SH-SY5Y (cell line): Measurements from ENCODE around the gene CREB3.

Source experiments
- GATA2 ChIP-seq: IDR thresholded peaks from 2 replicates; pipeline ENCODE4 v1.6.1; 2011; ENCODE audit warnings: mild to moderate bottlenecking, low read depth, low read length
- GATA3 ChIP-seq: IDR thresholded peaks from 2 replicates; pipeline ENCODE4 v1.6.1; 2011; ENCODE audit warnings: low read depth, mild to moderate bottlenecking, low read length, moderate library complexity

- no peak for TF ChIP-seq GATA2
- TF ChIP-seq GATA3: no peak
These were observed 11.5 kb downstream of the CREB3 start for GRCh38 chr9:35743880-35744518.
